LNCAP (cell line): ENCODE data around the gene E2F1.

ENCODE experiments used
- CTCF ChIP-seq: fragments of 450-650 bp; IDR thresholded peaks from 2 replicates; pipeline ENCODE4 v1.5.1; 2017; ENCODE audit warnings: mild to moderate bottlenecking

E2F1 gene

DNA sequence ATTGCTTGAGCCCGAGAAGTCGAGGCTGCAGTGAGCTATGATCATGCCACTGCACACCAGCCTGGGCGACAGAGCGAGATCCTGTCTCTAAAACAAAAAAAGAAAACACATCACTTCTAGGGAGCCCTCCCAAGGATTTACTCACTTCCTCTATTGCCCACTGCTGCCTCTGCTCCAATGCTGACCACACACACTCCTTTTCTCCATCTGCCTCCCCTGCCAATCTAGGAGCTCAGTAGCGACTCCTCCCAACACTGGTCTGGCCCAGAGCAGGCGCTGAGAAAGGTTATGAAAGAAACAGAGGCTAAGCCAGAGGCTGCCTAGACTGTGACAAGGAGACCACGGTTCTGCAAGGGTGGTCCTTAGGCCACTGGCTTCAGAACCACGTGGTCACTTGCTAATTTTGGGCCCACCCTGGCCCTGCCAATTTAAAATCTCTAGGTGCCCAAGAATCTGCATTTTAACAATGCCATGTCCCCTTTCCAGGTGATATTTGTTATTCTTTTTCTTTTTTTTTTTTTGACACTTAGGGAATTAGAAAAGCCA is 1.3 kb upstream of the E2F1 start:
- no peak for TF ChIP-seq CTCF

- TF ChIP-seq CTCF = no peak
Observed at GRCh38 chr20:33686984-33687366, 790 bp upstream of the E2F1 start.

DNA sequence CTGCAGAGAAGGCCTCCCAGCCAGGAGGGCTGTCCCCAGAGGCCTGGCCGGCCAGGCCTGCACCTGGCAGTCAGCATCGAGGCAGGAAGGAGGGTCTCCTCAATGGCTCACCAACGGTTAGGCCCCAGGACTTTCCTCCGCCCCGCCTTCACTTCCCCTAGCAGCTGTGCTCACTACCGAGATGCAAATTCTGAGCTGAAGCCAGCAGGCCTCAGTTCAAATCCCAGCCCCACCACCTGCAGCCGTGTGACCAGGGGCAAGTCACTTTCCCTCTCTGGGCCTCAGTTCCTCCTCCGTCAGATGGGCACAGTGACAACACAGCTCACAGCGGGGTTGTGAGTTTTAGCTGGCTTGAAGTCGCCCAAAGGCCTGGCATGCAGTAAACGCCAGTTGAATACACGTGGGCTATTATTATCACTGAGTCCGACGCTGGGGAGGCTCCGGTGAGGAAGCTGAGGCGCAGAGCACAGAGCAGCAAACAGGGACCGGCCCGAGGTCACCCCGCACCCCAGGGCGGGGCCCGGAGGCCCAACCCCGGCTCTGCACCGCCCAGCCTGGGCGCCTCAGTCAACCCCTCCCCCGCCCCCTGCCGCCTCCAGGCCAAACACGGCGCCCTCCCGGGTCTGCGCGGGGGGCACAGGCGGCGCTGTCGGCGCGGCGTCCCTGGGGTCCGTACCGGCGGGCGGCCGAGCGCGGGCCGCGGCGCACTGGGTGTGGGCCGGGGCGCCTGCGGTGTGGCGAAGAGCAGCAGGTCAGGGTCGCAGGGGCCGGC is 671 bp downstream of the E2F1 start:
- no peak for TF ChIP-seq CTCF

GRCh38 chr20:33684533-33685327 is 1.5 kb downstream of the E2F1 start:
- no peak for TF ChIP-seq CTCF

- no peak for TF ChIP-seq CTCF
Observed at GRCh38 chr20:33681728-33682353, 4.3 kb downstream of the E2F1 start.

GRCh38 chr20:33681288-33681687 is 4.9 kb downstream of the E2F1 start:
- TF ChIP-seq CTCF = no peak

DNA sequence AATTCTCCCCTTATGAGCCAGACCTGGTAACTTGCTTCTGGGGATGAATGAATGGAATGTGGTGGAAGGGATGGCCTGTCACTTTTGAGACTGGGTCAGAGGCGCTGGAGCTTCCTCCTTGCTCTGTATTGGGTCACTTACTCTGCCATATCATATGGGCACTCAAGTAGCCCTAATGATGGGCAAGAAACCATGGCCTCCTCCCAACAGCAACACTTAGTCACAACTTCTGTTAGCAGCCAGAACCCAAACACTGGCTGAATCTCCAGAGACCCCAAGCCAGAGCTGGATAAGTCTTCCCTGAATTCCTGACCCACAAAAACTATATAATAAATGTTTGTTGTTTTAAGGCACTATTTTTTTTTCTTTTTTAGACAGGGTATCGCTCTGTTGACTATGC is 5.5 kb downstream of the E2F1 start:
- TF ChIP-seq CTCF = no peak
